ENCODE data around the gene GTF3C2.
"Not testable (repeated sequence)": the region's sequence is repeated elsewhere in the genome, so short reads cannot be mapped to it uniquely, and the experiment has no call there.

GTF3C2 gene

GRCh38 chr2:27300606-27301005 lies 56.0 kb downstream of the GTF3C2 start:
- not testable (repeated sequence) for DNase-seq (ENCODE audit: low read depth in 2 of 2)

DNA sequence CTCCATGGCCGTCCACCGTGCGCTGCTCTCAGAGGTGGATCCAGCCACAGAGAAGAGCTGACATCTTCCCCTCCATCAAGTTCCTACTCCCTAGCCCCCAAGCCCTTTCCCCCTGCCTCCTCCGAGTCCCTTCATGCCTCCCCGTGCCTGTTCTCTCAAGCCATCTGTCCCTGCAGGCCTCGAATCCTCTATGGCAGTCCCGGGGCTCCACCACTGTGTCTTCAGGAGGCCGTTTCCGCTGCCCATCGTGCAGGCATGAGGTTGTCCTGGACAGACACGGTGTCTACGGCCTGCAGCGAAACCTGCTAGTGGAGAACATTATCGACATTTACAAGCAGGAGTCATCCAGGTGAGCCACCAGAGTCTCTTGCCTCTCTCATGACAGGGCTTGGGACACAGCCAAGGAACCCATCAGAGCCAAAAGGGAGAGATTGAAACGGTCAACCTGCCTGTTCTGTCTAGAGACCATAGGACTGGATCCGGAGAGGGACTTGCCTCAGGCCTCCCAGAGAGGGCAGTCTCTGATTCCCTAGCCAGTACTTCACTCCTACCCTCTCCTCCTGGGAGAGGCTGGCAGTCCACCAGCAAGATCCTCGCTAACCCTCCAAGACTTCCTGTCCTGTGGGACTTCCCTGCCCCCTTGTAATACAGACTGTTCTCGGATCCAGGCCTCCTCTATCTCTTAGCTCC lies 58.0 kb downstream of the GTF3C2 start:
- no peak for DNase-seq (ENCODE audit: low read depth in 2 of 2)

GRCh38 chr2:27297195-27297594 lies 59.4 kb downstream of the GTF3C2 start:
- no peak for DNase-seq (ENCODE audit: low read depth in 2 of 2)

DNA sequence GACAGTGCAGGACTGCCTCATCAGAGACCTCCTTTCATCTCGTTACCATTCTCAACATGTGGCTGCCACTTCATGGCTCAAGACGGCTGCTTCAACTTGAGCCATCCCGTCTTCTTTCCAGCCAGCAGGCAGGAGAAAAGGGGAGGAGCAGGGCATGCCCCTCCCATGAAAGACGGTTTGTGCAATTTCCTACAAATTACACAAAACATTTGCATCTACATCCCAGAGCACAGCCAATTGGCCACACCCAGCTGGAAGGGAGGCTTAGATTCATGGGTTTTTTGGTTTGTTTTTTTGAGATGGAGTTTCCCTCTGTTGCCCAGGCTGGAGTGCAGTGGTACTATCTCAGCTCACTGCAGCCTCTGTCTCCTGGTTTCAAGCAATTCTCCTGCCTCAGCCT lies 60.1 kb downstream of the GTF3C2 start:
- no peak for DNase-seq (ENCODE audit: low read depth in 2 of 2)

GRCh38 chr2:27294928-27295327 lies 61.6 kb downstream of the GTF3C2 start:
- DNase-seq (ENCODE audit: low read depth in 2 of 2), result no peak

DNA sequence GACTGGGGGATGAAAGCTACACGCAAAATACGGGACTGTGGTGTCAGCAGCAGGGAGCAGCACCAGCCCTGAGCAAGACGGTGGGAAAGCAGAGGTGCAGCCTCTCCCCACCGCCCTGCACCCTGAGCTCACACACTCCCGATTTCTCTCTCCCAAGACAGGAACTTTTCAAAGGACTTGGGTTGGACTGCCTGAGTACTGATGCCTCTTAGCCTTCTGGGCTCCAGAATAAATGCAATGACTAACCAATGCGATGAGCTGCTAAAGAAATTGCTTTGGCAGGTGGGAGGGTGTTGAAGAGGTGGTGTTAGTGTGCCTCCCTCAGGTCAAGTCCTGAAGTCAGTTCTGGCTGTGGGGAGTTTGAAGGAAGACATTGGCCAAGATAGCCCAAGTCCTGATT lies 64.7 kb downstream of the GTF3C2 start:
- no peak for DNase-seq (ENCODE audit: low read depth in 2 of 2)

DNA sequence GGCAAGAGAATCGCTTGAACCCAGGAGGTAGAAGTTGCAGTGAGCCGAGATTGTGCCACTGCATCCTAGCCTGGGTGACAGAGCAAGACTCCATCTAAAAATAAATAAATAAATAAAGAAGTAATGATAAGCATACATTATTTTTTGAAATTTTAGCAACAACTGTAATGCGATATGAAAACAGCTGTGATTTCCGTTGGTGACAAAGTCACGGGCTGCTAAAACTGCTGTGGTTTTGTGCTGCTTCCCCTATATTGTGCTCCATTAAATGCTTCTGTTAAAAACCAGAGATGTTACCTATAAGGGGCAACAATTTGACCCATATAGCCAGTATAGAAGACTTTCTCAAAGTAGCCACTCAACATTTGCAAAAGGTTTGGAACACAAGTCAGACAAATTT lies 66.0 kb downstream of the GTF3C2 start:
- DNase-seq (ENCODE audit: low read depth in 2 of 2), result no peak

DNA sequence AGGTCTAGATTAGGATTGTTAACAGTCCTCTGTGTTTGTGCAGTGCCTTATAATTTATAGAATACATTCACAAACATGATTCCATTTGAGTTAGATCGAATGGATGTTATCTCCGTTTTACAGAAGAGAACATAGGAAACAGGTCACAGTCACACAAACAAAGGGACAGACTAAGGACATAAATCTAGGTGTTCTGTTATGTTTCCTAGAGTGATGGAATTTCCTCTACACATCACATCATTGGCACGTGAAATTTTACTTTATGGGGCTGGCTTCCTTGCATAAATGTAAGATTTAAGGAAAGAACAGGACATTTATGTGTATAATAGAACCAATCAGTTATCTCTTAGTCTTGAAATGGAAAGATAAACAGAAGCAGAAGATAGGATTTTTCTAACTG lies 68.0 kb downstream of the GTF3C2 start:
- DNase-seq (ENCODE audit: low read depth in 2 of 2), result no peak

- DNase-seq (ENCODE audit: low read depth in 2 of 2), result no peak
Observed at GRCh38 chr2:27285481-27285880, 71.1 kb downstream of the GTF3C2 start.

GRCh38 chr2:27284996-27285395 lies 71.6 kb downstream of the GTF3C2 start:
- DNase-seq (ENCODE audit: low read depth in 2 of 2), result no peak

DNA sequence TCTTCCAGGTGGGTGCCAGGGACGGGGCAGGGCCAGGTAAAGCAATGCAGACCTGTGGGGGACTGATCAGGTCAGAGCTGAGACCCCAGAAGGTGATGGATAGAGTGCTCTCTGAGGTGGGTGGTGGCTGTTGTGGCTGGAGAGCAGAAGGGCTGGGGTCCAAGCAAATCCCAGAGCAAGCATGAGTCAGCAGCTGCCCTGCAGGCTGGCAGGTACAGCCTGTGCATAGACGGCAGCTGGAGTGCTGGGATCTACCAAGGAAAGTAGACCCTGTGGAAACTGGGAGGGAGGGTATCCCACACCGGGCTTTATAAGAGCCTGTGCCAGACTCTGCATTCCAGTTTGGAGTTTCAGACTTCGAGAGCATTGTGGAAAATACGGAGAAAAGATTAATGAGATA lies 73.7 kb downstream of the GTF3C2 start:
- DNase-seq (ENCODE audit: low read depth in 2 of 2), result no peak

GRCh38 chr2:27281855-27282559 lies 74.6 kb downstream of the GTF3C2 start, which contains the start of gene TRIM54:
TRIM54 (plus strand) TSS chr2:27282429; CDS start chr2:27282732, 303 bp downstream.
- DNase-seq (ENCODE audit: low read depth in 2 of 2), result no peak

- DNase-seq (ENCODE audit: low read depth in 2 of 2), result no peak
Observed at GRCh38 chr2:27281442-27281841, 75.1 kb downstream of the GTF3C2 start.

GRCh38 chr2:27280826-27281225 lies 75.7 kb downstream of the GTF3C2 start:
- no peak for DNase-seq (ENCODE audit: low read depth in 2 of 2)

DNA sequence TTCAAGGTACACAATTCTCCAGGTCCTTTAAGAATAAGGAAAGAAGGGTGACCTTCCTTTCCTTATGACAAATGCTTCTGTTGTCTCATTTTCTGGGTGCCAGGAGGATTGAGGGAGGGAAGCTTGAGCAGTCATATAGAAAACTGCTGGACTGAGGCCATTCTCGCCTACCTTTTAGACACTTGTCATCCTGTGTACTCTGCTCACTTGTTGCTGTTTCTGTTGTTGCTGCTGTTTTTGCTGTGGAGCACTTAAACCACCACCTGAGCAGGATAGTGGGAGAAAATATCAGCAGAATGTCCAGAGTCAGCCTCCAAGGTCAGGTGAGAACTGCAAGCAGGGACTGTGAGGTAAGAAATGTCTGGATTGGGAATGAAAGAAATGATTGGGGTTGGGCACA lies 78.6 kb downstream of the GTF3C2 start:
- DNase-seq (ENCODE audit: low read depth in 2 of 2), result no peak

All from stimulated activated CD8-positive, alpha-beta memory T cell treated with anti-CD3 and anti-CD28 coated beads, Interleukin-7, amount 100 ng/mL, for 1 hour (primary cell).